Karpas-422 (cell line): ENCODE results near the gene IGSF23. TPM values are rescaled to one million over a fixed set of nuclear protein-coding genes. Genes with fewer than 3 reads are reported as not detected.

ENCODE experiments used
- DNase-seq: peaks from one replicate; pipeline ENCODE4 v3.0.0-alpha.2; 2015
- H2AFZ ChIP-seq: fragments of 200-600 bp; sonication (generic); 2 replicates; pipeline ENCODE4 v1.6.1; 2014; ENCODE audit warnings: antibody characterized with exemption, low read length, mixed read lengths
- H3K27ac ChIP-seq: fragments of 200-600 bp; sonication (generic); 2 replicates; pipeline ENCODE4 v1.5.1; 2014; ENCODE audit warnings: mild to moderate bottlenecking, low read length, moderate library complexity
- H3K27me3 ChIP-seq: fragments of 200-600 bp; sonication (generic); 2 replicates; pipeline ENCODE4 v1.6.1; 2014; ENCODE audit warnings: low read length, mixed read lengths
- H3K36me3 ChIP-seq: fragments of 200-600 bp; sonication (generic); 2 replicates; pipeline ENCODE4 v1.6.1; 2014; ENCODE audit warnings: low read length, mixed read lengths; ENCODE audit not compliant: insufficient read depth
- H3K4me1 ChIP-seq: fragments of 200-600 bp; sonication (generic); 2 replicates; pipeline ENCODE4 v1.6.1; 2014; ENCODE audit warnings: mild to moderate bottlenecking, low read length, mixed read lengths
- H3K4me2 ChIP-seq: fragments of 200-600 bp; sonication (generic); 2 replicates; pipeline ENCODE4 v1.6.1; 2014; ENCODE audit warnings: low read length, low read depth, mild to moderate bottlenecking; ENCODE audit not compliant: poor library complexity, severe bottlenecking
- H3K4me3 ChIP-seq: fragments of 200-600 bp; sonication (generic); 2 replicates; pipeline ENCODE4 v1.5.1; 2014; ENCODE audit warnings: mild to moderate bottlenecking, antibody characterized with exemption, low read length, mixed read lengths
- H3K79me2 ChIP-seq: fragments of 200-600 bp; sonication (generic); 2 replicates; pipeline ENCODE4 v1.6.1; 2014; ENCODE audit warnings: mild to moderate bottlenecking, low read length, mixed read lengths
- H3K9ac ChIP-seq: fragments of 200-600 bp; sonication (generic); 2 replicates; pipeline ENCODE4 v1.6.0; 2014; ENCODE audit warnings: low read length
- H3K9me2 ChIP-seq: fragments of 200-600 bp; sonication (generic), shearing (Covaris generic); replicated peaks from 2 replicates; pipeline ENCODE4 v1.6.0; 2014; ENCODE audit warnings: mild to moderate bottlenecking, low read length, moderate library complexity; ENCODE audit not compliant: insufficient read depth
- H3K9me3 ChIP-seq: fragments of 300-700, 200-600 bp; sonication (generic); 2 replicates; pipeline ENCODE4 v1.6.1; 2014; ENCODE audit warnings: low read length, mixed read lengths
- H4K20me1 ChIP-seq: fragments of 200-600 bp; sonication (generic); 2 replicates; pipeline ENCODE4 v1.6.1; 2014; ENCODE audit warnings: mild to moderate bottlenecking, antibody characterized with exemption, low read length, low read depth; ENCODE audit not compliant: insufficient read depth
- total RNA-seq: library from RNA; depleted of rRNA; stranded (reverse); fragments of >200 nt; shearing (Covaris generic); gene quantifications from 2 replicates; pipeline ENCODE4 v1.2.3, GENCODE V29; 2014; ENCODE audit warnings: low replicate concordance

IGSF23 gene
- total RNA-seq, 1 experiment from 2014 or later = not detected

DNA sequence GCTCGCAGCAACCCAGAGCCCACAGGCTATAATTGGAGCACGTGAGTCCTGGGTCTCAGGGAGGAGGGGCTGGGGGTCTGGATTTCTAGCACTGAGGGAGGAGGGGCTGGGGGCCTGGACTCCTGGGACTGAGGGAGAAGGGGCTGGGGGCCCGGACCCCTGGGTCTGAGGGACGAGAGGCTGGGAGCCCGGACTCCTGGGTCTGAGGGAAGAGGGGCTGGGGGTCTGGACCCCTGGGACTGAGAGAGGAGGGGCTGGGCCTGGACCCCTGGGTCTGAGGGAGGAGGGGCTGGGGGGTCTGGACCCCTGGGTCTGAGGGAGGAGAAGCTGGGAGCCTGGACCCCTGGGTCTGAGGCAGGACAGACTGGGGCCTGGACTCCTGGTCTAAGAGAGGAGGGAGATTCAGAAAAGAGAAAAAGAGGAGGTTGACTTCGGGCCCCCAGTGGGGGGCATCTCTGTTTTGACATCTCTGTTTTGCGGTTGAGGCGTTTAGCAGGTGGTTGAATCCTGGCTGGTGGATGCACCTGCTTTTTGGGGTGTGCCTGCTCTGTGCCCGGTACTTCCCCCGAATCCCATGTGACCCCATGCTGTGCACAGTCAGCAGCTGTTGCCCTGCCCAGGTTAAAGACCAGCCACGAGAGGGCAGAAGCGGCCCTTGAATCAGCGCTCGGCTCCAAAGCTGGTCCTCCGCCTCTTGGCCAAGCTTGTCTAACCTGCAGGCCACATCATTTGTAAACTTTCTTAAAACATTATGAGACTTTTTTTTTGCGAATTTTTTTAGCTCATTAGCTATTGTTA is 40.8 kb downstream of the IGSF23 start:
- H2AFZ ChIP-seq = no peak overlapping the region

DNA sequence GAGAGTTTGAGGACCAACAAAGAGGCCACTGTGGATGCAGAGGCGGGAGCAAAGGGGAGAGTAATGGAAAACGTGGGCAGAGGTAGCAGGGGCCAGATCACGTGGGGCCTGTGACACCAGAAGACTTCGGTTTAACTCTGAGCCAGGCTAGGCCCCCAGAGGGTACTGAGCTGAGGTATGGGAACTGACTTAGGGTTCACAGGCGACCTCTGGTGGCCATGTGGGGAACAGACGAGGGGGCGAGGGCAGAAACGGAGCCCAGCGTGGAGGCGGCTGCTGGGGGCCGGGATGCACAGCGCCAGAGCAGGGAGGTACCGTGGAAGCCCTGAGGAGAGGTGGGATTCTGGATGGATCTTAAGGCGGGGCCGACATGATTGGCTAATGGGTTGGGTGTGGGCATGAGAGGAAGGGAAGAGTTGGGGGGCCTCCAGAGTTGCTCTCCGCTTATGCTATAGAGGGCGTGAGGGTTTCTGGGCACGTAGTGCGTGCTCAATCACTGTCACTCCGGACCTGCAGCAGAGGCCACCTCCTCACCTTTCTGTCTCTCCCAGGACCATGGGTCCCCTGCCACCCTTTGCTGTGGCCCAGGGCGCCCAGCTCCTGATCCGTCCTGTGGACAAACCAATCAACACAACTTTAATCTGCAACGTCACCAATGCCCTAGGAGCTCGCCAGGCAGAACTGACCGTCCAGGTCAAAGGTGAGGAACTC is 44.0 kb downstream of the IGSF23 start:
- Histone ChIP-seq H3K9ac (no peak overlapping the region), H3K4me1 (no peaks in the 10 kb centered on the region), H3K4me2 (no peak overlapping the region), H3K27ac (no peak overlapping the region), H3K27me3 (no peaks in the 10 kb centered on the region), H3K4me3 (no peak overlapping the region), H4K20me1 (no peaks in the 10 kb centered on the region), H2AFZ (no peak overlapping the region), H3K9me2 (no peaks in the 10 kb centered on the region), H3K9me3 (no peaks in the 10 kb centered on the region), H3K36me3 (no peaks in the 10 kb centered on the region), H3K79me2 (no peaks in the 10 kb centered on the region)
- peak; percentile 86 for DNase-seq

More for the DNA sequence above, 40.8 kb downstream of the IGSF23 start:
- Histone ChIP-seq H3K9me3 (no peaks in the 10 kb centered on the region), H3K36me3 (no peaks in the 10 kb centered on the region), H3K27me3 (no peaks in the 10 kb centered on the region), H3K9me2 (no peaks in the 10 kb centered on the region), H3K9ac (no peak overlapping the region), H3K4me3 (no peak overlapping the region), H3K4me1 (no peaks in the 10 kb centered on the region), H3K79me2 (no peaks in the 10 kb centered on the region), H4K20me1 (no peaks in the 10 kb centered on the region), H3K4me2 (no peak overlapping the region), H3K27ac (no peak overlapping the region)
- peak; percentile 86 for DNase-seq

DNA sequence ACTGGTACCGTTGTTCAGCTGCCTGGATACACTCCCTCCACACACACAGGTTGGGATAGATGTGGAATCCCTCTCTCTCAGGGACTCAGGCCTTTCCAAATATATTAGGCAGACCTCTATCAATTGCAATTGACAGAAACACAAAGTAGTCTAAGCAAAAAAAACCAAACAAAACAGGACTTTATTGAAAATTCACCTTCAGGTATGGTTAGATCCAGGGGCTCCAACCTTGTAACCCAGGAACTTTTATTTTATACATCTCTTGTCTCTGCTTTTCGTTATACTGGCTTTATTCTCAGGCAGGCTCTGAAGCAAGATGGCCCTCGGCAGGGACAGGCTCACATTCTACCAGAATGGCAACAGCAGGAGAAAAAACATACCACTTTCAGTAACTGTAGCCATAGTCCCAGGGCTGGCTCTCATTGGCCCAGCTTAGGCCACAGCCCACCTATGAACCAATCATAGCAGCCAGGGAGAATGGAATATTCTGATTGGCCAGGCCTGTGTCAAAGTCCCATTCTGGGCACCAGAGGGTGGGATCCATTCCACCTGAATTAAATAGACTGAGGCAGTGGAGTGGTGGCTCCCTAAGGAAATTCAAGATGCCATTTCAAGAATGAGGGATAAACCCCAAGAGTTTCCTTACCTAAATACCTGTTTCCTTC is 44.8 kb downstream of the IGSF23 start:
- Histone ChIP-seq H3K9me2 (no peaks in the 10 kb centered on the region), H3K27me3 (no peaks in the 10 kb centered on the region), H3K9ac (no peak overlapping the region), H3K36me3 (no peaks in the 10 kb centered on the region), H3K4me2 (no peak overlapping the region), H3K4me1 (no peaks in the 10 kb centered on the region), H3K4me3 (no peak overlapping the region), H3K27ac (no peak overlapping the region), H3K79me2 (no peaks in the 10 kb centered on the region), H4K20me1 (no peaks in the 10 kb centered on the region), H3K9me3 (no peaks in the 10 kb centered on the region), H2AFZ (no peak overlapping the region)
- peak; percentile 47 for DNase-seq

DNA sequence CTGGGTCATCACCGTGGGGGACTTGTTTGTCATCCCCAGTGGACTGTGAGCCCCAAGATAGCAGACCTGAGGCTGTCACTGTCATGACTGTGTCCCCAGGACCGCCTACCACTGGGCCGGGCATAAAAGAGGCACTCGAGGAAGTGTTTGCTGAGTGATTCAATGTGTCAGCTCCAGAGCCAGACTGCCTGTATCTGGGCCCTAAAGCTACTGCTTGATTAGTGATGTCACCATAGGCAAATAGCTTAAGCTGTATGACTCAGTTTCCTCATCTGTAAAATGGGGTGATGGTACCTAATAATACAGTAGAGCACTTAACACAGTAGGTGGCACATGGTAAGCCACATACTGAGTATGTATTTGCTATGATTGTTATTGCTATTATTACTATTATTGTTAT is 46.7 kb downstream of the IGSF23 start:
- H3K27ac ChIP-seq = no peak overlapping the region
- no peak overlapping the region for H3K9ac ChIP-seq
- no peaks in the 10 kb centered on the region for H3K9me2 ChIP-seq
- H3K4me2 ChIP-seq = no peak overlapping the region
- no peaks in the 10 kb centered on the region for H4K20me1 ChIP-seq
- no peaks in the 10 kb centered on the region for H3K79me2 ChIP-seq
- H3K4me3 ChIP-seq = no peak overlapping the region
- H3K36me3 ChIP-seq = no peaks in the 10 kb centered on the region
- H3K4me1 ChIP-seq = no peaks in the 10 kb centered on the region
- no peak for DNase-seq
- H3K27me3 ChIP-seq = no peaks in the 10 kb centered on the region
- no peak overlapping the region for H2AFZ ChIP-seq
- H3K9me3 ChIP-seq = no peaks in the 10 kb centered on the region

DNA sequence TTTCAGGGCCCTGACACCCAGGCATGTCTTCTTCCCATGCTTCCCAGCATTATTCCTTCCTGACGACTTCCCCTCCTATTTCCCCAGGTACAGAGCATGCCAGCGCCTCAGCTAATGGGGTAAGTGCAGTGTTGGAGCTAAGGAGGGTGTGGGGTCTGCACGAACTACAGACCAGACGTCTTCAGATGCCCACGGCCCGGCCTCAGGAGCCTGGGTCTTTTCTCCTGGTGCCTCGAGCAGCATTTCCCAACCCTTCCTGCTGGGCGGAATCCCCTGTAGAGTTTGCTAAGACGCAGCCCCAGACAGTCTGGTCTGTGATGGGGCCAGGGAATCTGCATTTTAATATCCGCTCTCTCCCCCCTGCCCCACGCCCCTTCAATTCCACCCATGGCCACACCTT is 47.8 kb downstream of the IGSF23 start:
- H3K27ac ChIP-seq = no peak overlapping the region
- no peak overlapping the region for H3K4me3 ChIP-seq
- no peaks in the 10 kb centered on the region for H3K79me2 ChIP-seq
- H3K36me3 ChIP-seq = no peaks in the 10 kb centered on the region
- H3K9me3 ChIP-seq = no peaks in the 10 kb centered on the region
- H3K4me2 ChIP-seq = no peak overlapping the region
- H3K9ac ChIP-seq = no peak overlapping the region
- no peaks in the 10 kb centered on the region for H3K4me1 ChIP-seq
- no peaks in the 10 kb centered on the region for H3K9me2 ChIP-seq
- H2AFZ ChIP-seq = no peak overlapping the region
- H3K27me3 ChIP-seq = no peaks in the 10 kb centered on the region
- H4K20me1 ChIP-seq = no peaks in the 10 kb centered on the region
- no peak for DNase-seq

DNA sequence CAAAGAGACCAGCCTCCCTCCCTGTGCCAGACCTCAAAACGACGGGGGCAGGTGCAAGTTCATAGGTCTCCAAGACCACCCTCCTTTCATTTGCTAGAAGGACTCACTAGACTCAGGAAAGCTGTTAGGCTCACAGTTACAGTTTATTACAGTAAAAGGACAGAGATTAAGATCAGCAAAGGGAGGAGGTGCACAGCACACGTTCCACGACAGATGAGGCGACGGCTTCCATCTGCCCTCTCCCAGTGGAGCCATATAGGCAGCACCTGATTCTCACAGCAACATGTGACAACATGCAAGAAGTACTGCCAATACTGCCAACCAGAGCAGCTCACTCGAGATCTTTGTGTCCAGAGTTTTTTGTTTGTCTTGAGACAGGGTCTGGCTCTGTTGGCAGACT is 48.5 kb downstream of the IGSF23 start:
- Histone ChIP-seq H3K36me3 (no peaks in the 10 kb centered on the region), H3K4me1 (no peaks in the 10 kb centered on the region), H3K9me2 (no peaks in the 10 kb centered on the region), H4K20me1 (no peaks in the 10 kb centered on the region), H3K27ac (no peak overlapping the region), H3K9me3 (no peaks in the 10 kb centered on the region), H3K27me3 (no peaks in the 10 kb centered on the region), H3K79me2 (no peaks in the 10 kb centered on the region), H3K4me3 (no peak overlapping the region), H3K4me2 (no peak overlapping the region), H3K9ac (no peak overlapping the region), H2AFZ (no peak overlapping the region)
- no peak for DNase-seq

DNA sequence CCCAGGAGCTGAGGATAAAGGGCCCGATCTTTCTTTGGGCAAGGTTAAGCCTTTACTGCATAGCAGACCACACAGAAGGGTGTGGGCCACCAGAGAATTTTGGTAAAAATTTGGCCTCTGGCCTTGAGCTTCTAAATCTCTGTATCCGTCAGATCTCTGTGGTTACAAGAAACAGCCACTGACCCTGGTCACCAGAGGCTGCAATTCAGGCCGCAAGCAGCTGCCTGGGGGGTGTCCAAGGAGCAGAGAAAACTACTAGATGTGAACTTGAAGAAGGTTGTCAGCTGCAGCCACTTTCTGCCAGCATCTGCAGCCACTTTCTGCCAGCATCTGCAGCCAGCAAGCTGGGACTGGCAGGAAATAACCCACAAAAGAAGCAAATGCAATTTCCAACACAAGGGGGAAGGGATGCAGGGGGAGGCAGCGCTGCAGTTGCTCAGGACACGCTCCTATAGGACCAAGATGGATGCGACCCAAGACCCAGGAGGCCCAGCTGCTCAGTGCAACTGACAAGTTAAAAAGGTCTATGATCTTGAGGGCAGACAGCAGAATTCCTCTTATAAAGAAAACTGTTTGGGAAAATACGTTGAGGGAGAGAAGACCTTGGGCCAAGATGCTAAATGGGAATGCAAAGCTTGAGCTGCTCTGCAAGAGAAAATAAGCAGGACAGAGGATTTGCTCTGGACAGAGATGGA is 49.5 kb downstream of the IGSF23 start:
- no peak overlapping the region for H3K27ac ChIP-seq
- H3K4me2 ChIP-seq = no peak overlapping the region
- H3K4me1 ChIP-seq = no peaks in the 10 kb centered on the region
- H4K20me1 ChIP-seq = no peaks in the 10 kb centered on the region
- H3K27me3 ChIP-seq = no peaks in the 10 kb centered on the region
- H2AFZ ChIP-seq = no peak overlapping the region
- H3K9me2 ChIP-seq = no peaks in the 10 kb centered on the region
- no peak overlapping the region for H3K9ac ChIP-seq
- H3K4me3 ChIP-seq = no peak overlapping the region
- no peak for DNase-seq
- H3K36me3 ChIP-seq = no peaks in the 10 kb centered on the region
- no peaks in the 10 kb centered on the region for H3K9me3 ChIP-seq
- no peaks in the 10 kb centered on the region for H3K79me2 ChIP-seq

DNA sequence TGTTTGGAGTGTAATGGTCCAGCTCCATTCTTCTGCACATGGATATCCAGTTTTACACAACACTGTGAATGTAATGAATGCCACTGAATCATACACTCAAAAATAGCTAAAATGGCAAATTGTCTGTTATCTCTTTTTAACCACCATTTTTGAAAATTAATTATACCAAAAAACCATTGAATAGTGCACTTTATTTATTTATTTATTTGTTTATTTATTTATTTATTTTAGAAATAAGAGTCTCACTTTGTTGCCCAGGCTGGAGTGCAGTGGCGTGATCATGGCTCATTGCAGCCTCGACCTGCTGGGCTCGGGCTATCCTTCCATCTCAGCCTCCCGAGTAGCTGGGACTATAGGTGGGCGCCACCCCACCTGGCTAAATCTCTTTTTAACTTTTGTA is 50.6 kb downstream of the IGSF23 start:
- no peak for DNase-seq
- no peak overlapping the region for H3K4me2 ChIP-seq
- no peaks in the 10 kb centered on the region for H3K27me3 ChIP-seq
- no peaks in the 10 kb centered on the region for H3K9me2 ChIP-seq
- H3K4me1 ChIP-seq = no peaks in the 10 kb centered on the region
- no peaks in the 10 kb centered on the region for H3K79me2 ChIP-seq
- no peak overlapping the region for H3K4me3 ChIP-seq
- H3K27ac ChIP-seq = no peak overlapping the region
- H3K9me3 ChIP-seq = no peaks in the 10 kb centered on the region
- no peaks in the 10 kb centered on the region for H4K20me1 ChIP-seq
- H3K36me3 ChIP-seq = no peaks in the 10 kb centered on the region
- H3K9ac ChIP-seq = no peak overlapping the region
- no peak overlapping the region for H2AFZ ChIP-seq
